Activated CD4-positive, CD25-positive, alpha-beta regulatory T cell treated with anti-CD3 and anti-CD28 coated beads, Interleukin-2, amount 50 U/mL, for 24 hours (primary cell): ENCODE data around the gene RASSF7.

Experiments used
- ATAC-seq, 2 donors: fragments of 150-1000 bp; cut with Tn5 transposase; one replicate each; pipeline ENCODE4 v1.10.0; 2021; ENCODE audit warnings: mild to moderate bottlenecking in 1 of 2, moderate library complexity in 1 of 2

The RASSF7 gene

DNA sequence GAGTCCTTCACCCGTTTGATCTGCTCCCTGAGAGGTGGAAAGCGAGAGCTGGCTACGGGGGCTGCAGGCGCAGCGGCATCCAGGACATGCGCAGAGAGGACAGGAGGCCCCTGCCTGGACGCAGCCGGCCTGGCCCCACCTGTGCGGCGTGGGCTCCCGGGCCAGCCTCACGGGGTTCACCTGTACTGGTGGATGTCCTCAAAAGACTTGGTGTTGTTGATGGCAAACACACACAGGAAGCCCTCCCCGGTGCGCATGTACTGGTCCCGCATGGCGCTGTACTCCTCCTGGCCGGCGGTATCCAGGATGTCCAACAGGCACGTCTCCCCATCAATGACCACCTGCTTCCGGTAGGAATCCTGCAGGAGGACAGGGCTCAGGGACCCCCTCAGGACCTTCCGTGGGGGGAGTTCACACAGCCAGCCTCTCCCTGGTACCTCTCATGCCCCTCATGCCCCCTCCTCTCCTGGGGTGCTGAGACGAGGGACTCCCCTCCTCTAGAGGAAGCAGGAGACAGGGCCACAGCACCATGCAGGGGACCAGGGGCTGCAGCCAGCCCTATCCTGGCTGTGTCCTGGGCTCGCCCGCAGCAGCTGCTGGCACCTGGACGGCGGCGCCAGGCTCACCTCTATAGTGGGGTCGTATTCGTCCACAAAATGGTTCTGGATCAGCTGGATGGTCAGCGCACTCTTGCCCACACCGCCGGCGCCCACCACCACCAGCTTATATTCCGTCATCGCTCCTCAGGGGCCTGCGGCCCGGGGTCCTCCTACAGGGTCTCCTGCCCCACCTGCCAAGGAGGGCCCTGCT lies 27.0 kb upstream of the RASSF7 start:
- no peak for ATAC-seq

DNA sequence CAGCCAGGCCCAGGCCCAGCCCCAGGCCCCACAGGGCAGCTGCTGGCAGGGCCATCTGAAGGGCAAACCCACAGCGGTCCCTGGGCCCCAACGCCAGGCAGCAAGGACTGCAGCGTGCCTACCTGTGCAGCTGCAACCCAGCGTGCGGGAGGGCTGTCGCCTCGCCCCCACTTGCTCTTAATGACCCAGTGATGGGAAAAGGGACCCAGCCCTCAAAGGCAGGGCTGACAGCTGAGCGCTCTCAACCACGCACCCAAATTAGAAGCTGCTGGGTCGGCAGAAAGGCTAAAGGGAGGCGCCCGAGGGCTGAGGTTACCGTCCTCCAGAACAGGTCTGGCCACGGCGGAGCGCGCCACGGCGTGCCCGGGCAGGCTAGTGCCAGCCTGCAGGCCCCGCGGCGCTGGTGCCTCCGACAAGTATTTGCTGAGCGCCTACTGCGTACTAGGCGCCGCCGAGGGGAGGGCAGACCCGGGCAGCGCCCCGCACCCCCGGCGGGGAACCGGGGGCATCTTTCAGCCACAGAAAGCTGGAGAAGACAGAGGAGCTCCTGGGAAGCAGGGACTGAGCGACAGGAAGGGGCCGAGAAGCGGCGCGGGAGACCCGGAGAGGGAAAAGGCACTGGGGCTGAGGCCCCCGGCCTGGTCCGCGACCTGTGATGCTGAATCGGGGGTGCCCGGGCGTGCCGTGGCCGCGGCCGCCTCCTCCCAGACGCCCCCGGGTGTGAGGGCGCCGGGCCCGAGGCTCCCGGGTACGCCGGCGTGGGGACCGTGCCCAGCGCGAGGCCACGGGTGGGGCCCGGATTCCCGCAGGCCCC lies 26.2 kb upstream of the RASSF7 start:
- no peak for ATAC-seq

DNA sequence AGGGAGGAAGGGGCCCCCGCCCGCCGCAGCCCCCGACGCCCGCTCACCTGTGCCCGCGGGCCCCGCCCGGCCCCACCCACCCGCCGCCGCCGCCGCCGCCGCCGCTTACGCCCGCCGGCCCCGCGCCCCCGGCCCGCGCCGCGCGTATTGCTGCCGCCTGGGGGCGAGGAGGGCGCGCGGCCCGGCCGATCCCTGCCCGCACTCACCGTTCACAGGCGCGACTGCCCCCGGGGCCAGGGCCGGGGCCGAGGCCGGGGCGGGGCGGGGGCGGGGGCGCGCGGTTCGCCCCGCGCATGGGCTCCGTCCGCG lies 25.6 kb upstream of the RASSF7 start:
- peak; percentile 11 to 20 for ATAC-seq

DNA sequence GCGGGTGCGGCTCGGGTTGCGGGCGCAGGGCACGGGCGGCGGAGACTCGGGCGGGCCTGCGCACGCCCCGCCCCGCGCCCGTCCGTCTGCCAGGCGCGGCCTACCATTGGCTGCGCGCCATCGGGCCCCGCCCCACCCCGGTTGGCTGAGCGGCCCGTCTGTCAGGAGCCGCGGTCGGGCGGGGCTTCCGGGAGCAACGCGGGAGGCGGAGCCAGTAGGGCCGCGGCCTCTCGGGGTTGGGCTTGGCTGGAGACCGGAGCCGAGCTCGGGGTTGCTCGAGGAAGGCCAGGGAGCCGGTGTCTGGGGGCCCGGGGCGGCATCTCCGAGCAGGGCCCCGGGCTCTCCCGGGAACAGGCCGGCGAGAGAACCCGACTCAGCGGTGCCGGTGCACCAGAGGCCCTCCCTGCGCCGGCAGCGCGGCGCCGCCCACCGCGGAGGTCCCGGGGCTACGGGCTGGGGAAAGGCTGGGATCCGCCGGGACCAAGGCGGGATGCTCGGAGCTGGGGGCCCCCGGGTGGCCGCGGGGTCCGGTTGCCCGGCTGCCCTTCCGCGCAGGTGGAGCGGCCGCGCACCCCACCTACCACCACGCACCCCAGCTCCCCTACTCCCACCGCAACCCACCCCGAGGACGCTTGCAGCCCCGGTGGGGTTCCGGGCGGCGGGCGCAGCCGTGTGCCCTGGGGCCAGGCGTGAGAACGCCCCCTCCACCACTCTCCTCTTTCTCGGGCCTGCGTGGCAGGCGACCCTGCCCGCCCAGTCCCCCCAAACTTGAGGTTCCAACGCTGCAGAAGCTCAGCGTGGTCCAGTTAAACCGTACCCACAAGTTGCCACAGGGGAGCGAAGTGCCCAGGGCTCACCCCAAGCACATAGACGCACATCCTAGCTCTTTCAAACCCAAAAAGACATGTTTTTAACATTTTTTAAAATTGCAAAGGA lies 25.0 kb upstream of the RASSF7 start, which contains the start of gene HRAS:
HRAS (minus strand) TSS at position 58 of the 936 bp plus-strand sequence.
- ATAC-seq = peak; percentile 88 to 89

DNA sequence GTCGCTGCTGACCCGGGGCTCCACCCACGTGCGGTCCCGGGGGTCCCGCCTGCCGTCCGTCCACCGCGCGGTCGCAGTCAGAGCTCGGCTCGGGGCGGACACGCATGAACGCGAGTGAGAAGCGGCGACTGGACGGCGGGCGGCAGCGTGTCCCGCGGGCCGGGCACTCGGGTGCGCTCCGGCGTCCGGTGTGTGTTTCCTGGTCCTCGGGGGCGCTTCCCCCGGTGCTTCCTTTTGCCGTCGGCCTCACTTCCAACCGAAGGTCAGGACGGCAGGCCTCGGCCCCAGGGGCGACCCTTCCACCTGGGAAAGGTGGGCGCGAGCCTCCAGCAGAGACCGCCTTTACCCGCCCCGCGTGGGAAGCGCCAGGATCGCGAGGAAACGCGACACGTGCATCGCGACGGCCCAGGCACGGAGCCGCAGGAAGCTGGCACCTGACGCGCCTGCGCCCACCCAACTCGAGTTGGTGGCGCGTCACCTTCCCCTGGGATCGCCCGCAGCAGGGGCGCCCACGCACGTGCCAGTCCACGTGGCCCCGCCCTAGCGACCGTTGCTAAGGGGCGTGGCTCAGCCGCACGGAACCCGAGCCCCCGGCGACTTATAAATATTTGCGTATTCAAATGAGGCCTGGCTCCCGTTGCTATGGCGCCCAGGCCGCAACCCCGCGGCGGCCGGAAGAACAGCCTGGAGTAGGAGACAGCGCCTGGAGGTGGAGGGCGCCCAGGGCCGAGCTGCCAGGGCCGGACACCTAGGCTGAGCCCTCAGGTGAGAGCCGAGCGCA lies 23.7 kb upstream of the RASSF7 start, which contains the start of gene LRRC56:
LRRC56 (plus strand) TSS at position 687 of the 781 bp plus-strand sequence. CDS start 3,158 bp downstream, outside the sequence.
- peak; percentile 43 to 49 for ATAC-seq

DNA sequence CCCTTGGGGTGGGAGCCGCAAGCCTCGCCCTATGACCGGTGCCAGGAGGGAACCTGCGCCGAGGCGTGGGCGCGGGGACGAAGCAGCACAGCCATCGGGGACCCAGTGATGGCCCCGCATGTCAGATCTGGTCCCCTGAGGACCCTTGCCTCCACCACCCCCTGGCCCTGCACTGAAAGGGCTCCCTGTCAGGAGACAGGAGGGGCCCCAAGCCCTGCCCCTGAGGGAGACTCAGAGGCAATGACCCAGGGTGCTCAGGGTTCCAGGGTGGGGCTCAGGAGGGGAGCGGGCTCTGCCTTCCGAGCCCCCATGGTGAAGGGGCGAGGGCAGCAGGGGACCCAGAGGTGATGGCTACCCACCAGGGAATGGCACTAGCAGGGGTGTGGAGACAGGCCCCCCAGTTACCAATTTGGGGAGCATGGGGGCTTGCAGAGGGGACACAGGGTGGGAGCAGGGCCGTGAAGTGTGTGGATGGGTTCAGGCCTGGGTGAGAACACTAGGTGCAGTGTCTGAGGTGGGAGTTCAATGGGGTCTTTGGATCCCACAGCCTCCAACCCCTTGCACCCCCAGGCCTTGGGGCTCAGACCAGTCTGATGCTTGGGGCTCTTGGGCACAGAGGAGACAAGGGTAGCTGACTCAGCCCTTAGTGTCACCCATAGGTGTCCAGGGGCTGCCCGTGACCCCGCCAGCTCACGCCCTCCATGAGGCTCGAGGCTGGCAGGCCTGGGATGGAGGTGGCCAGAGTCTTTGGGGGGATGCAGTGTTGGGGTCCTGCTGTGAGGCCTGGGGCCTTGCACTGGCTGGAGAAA lies 22.9 kb upstream of the RASSF7 start:
- ATAC-seq = no peak

DNA sequence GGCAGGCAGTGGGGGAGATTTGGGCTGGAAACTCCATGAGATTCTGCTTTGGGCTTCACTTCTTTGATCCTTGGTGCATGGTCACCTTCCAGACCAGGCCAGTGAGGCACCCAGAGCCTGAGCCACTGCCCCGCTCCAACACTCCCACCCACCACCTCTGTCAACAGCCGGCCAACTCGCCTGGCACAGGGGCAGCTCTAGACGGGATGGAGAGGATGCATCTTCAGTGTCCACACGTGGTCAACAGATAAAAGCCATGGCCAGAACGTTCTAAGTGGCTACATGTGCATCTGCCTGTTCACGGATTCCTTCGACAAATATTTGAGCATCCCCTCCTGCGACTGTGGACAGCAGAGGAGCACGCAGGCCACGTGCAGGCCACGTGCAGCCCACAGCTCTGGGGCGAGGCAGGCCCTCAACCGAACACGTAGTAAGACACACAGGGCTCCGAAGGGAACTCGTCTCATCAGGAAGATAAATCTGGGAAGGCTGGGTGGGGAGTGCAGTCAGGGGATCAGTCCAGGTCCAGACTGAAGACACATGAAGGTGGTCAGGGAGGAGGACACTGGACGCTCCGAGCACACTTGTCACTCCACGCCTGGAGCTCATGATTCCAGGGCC lies 22.2 kb upstream of the RASSF7 start:
- no peak for ATAC-seq

DNA sequence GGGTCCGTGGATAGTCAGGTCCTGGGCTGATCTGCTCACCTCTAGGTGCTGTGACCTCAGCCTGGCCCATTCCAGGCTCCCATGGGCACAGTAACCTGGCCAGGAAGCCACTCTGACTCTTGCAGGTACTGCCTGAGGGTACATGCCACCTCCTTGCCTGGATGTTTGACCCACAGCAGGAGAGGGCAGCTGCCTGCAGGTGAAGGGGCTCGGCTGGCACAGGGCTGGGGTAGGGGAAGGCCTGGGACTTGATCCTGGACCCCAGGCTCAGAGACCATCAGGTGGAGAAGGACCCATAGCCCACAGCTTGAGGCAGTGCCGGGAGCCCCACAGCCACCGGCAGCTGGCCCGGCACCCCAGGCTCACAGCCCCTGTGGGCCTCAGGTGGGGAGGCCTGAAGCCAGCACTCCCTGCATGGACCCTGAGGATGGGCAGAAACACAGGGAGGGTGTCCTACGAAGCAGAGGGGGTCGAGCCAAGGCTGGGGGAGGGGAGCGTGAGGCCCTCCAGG lies 20.7 kb upstream of the RASSF7 start:
- no peak for ATAC-seq

DNA sequence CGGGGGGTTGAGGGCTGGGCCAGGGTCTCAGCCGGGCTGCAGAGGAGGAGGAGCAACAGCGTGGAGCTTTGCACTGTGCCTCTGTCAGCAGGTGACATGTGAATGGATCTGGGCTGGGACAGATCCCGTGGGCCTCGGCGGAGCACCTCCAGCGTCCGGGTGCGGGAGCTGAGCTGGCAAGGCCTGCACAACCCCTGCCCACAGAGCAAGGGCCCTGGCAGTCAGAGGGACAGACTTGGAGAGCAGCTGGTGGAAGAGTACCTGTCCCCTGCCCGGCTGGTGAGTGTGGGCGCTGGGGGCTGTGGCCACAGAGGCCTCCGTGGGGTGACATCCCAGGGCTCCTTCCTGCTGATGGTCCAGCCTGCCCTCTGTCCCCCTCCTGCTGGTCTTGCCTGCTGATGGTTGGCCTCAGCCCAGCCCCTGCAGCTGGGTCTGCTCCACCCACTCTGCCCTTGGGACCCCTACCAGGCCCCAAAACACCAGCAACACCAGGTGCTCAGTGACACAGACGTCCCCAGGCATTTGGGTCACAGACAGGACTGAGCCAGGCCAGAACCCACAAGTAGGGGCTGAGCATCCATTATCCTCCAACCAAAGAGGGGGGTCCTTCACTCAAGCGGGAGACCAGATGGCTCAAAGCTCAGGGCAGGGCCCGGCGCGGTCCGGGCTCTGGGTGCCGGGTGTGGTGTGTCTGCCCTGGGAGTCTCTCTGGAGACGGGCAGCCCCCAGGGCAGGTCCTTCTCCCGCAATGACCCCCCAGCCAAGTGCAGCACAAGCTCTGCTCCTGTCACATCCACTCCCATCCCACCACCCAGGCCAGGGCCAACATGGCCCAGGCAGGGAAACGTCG lies 20.0 kb upstream of the RASSF7 start:
- no peak for ATAC-seq

DNA sequence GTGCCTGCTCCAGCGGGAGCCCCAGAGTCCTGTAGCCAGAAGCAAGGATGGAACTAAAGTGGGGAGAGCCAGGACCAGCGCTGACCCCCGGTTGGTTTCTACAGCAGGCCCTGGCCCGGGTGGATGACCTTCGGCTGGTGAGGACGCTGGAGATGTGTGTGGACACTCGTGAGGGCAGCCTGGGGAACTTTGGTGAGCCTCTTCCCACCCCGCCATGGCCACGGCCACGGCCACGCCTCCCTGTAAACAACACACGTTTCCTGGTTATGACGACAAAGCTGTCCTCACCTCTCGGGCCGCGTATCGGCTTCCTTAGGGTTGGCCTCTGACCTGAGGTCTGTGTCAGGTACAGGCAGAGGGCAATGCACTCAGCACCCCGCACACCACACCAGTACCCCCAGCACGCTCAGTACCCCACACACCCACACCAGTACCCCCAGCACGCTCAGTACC lies 19.3 kb upstream of the RASSF7 start:
- no peak for ATAC-seq

DNA sequence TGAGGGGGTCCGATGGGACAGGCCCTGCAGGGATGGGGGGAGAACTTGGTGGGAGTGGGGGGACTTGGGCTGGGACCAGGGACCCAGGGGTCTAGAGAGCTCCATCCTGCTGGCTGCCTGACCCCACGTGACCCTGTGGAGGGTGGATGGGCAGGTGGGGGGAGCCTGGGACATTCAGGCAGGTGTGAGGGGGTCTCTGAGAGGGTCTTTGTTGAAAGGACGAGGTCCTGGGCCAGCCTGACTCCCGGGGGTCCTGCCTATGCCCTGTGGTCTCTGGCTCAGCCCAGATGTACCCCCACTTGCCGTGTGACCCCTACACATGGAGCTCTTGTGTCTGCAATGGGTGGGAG lies 16.0 kb upstream of the RASSF7 start:
- no peak for ATAC-seq

DNA sequence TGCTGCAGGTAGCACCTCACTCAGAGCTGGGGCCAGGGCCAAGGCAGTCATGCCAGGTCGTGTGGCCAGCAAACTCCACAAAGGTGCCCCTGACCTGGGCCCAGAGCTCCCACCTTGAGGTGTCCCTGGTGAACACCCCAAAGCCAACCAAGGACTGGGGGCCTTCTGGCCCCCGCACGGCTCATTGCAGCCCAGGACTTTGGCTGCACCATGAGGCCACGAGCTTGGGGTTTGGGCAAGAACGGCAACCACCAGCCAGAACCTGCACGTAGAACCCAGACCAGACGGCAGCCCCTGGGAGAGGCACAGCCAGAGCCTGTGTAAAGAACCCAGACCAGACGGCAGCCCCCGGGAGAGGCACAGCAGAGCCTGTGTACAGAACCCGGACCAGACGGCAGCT lies 15.6 kb upstream of the RASSF7 start:
- ATAC-seq = no peak

DNA sequence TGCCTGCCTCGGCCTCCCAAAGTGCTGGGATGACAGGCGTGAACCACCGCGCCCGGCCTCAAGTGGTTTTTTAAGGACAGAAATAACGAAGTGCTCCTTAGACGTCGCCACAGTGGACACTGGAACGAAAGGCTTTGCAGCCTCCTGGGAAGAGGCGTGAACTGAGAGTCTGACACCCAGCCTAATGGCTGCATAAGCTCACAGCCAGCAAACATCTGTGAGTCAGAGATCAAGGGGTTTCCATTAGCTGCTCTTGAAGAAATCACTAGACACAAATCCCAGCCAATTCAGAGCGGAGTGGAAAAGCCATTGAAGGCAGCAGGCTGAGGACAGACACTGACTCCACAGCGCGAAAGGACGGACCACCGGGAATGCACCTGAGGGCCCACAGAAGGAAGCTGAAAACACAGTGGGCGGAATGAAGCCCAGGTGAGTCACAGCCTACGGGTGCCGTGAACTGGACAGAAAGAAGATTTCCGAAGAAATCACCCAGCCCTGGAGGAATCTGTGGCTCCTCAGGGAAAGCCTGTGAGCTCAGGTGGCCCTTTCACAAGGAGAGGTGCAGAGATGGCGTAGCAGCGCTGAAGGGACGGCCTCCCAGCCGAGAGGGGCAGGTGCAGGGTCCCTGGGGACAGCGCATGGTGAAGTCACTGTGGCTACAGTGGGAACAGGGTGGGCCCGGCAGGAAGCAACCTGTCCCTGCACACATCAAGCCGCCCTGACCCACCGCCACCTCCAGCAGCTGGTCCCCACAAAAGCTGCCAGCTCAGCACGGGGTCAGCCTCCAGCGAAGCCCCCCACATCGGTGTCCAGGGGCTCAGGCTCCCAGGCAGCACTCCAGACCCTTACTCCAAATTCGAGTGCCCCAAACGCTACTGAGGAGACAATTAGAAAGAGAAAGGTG lies 11.8 kb upstream of the RASSF7 start:
- ATAC-seq = no peak

DNA sequence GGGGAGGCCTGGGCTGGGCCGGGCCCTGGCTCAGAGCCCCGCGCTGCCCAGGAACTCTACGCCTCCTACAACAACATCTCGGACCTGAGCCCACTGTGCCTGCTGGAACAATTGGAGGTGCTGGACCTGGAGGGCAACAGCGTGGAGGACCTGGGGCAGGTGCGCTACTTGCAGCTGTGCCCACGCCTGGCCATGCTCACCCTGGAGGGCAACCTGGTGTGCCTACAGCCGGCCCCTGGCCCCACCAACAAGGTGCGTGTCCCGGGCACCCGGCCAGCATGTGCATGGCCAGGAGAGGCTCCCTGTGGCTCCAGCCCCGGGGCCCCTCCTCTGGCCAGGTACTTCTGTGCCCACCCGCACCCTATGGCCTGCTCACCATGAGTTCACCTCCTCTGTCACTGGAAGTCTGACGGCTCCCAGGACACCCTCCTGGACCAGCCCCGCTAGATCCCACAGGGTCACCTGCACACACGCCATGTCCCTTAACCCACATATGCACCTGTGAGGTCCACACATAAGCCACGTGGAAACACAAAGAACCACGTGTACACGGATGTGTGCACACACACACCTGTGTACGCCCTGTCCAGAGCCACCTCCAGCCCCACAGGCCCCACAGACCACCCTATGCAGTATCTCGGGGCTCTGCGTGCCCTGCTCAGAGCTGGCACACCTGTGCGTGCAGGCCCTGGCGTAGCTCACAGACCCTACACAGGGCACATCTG lies 10.6 kb upstream of the RASSF7 start:
- no peak for ATAC-seq

DNA sequence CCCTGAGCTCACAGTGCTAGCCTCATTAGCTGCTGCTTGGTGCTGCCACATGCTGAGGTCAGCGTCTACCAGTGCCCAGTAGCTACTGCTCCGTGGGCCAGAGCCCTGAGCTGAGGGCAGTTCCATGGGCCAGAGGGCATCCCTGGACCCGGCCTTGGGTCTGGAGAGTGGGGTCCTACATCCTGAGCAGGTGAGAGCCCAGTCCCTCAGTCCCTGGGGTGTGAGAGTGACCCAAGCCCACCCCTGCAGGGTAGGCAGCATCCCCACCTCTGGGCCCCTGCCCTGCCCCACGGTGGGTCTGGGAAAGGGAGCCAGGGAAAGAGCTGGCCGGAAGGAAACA lies 10.1 kb upstream of the RASSF7 start:
- ATAC-seq = no peak

DNA sequence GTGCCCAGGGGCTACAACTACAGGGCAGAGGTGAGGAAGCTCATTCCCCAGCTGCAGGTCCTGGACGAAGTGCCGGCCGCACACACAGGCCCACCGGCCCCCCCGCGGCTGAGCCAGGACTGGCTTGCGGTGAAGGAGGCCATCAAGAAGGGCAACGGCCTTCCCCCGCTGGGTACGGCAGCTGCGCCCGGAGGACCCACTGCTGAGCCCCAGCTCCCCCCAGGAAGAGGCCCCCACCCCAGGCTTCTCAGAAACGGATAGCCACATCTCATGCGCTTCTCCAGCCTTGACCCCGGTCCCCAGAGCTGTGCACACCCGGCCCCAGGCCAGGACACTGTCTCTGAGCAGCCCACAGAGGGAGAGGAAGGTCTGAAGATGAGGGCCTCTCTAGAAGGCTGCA lies 9.6 kb upstream of the RASSF7 start:
- no peak for ATAC-seq

DNA sequence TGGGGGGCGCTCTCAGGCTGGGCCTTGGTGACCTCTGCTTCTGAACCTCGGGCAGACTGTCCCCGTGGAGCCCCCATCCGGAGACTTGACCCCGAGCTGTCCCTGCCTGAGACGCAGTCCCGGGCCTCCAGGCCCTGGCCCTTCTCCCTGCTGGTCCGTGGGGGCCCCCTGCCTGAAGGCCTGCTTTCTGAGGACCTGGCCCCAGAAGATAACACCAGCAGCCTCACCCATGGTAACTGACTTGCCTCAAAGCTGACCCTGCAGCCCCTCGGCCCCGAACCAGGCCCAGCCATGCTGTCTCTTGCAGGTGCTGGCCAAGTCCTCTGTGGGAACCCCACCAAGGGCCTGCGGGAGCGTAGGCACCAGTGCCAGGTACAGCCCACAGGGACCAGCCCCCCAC lies 9.2 kb upstream of the RASSF7 start:
- ATAC-seq = no peak
